ENCODE results near the gene CHST9. TPM values are rescaled to one million over a fixed set of nuclear protein-coding genes. Genes with fewer than 3 reads are reported as not detected.

CHST9 gene
- polyA plus RNA-seq, 3 donors: not detected

DNA sequence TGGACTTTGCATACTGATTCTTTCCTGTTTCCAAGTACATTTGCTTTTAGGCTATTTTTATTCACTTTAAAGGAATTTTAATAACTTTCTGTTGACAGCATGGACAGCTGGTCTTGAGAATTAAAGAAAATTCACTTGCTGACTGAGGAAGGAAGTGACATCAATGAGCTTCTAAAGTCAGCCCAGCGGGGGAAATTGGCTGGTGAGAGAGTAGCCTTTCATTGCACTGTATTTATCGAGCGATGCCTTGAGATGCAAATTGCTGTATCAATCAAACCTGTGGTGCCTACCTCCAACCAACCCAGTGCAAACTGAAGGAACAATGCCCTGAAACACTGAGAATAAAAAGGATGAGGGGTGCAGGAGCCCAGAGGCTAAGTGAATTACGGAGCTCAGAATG, 228.2 kb downstream of the CHST9 start:
- no peak overlapping the region for H3K4me3 ChIP-seq (replicated peaks in 1 of 3; ENCODE audit: low read depth in 2 of 3, low read length in 3 of 3)
- H2AFZ ChIP-seq (ENCODE audit: insufficient read depth, low read depth, low read length, poor library complexity, severe bottlenecking): no peak overlapping the region
- intact Hi-C loops (cut with micrococcal nuclease): no loop called here
- no peaks in the 10 kb centered on the region for H3K79me2 ChIP-seq (ENCODE audit: insufficient read depth, low read length)
- no CpG with 5 or more reads among the region's 4 CpGs for WGBS (ENCODE audit: insufficient coverage)
- Mint-ChIP-seq H3K4me1 (no peaks in the 10 kb centered on the region), H3K27me3 (ENCODE audit: low read depth in 3 of 3) (peaks cover 1 to 5% (median 3%) of the 10 kb centered on the region in 3 donors), H3K36me3 (no peaks in the 10 kb centered on the region), H3K4me3 (no peak overlapping the region), H3K27ac (no peak overlapping the region), H3K9me3 (peaks cover 0 to 4% (median 0%) of the 10 kb centered on the region in 7 donors)
- H3K4me2 ChIP-seq (replicated peaks; ENCODE audit: extremely low read depth, low read length, poor library complexity, severe bottlenecking): no peak overlapping the region
- no peak overlapping the region for H3K9ac ChIP-seq (ENCODE audit: insufficient read depth, low read length, poor library complexity, severe bottlenecking)
- H3K9me3 ChIP-seq (replicated peaks in 1 of 2; ENCODE audit: control insufficient read depth in 1 of 2, insufficient read depth in 1 of 2, low read length in 2 of 2): no peaks in the 10 kb centered on the region
- no peak overlapping the region for H3K27ac ChIP-seq (ENCODE audit: low read depth in 1 of 2, low read length in 2 of 2)
- H3K27me3 ChIP-seq (ENCODE audit: control insufficient read depth in 2 of 2, insufficient read depth in 2 of 2, low read length in 2 of 2): no peaks in the 10 kb centered on the region
- no peaks in the 10 kb centered on the region for H3K4me1 ChIP-seq (ENCODE audit: control insufficient read depth in 1 of 2, insufficient read depth in 2 of 2, low read length in 2 of 2)
- TF ChIP-seq CTCF (IDR thresholded peaks at IDR 0.05): no peak
- H3K36me3 ChIP-seq (replicated peaks in 1 of 2; ENCODE audit: control insufficient read depth in 1 of 2, insufficient read depth in 2 of 2, low read length in 2 of 2): no peaks in the 10 kb centered on the region
- DNase-seq: no peak
- no peaks in the 10 kb centered on the region for H4K20me1 ChIP-seq (ENCODE audit: insufficient read depth, low read length)

GRCh38 chr18:26948703-26949102, 236.4 kb downstream of the CHST9 start:
- intact Hi-C loops (cut with micrococcal nuclease): no loop called here
- Histone ChIP-seq H2AFZ (ENCODE audit: insufficient read depth, low read depth, low read length, poor library complexity, severe bottlenecking) (no peak overlapping the region), H3K27me3 (ENCODE audit: control insufficient read depth in 2 of 2, insufficient read depth in 2 of 2, low read length in 2 of 2) (no peaks in the 10 kb centered on the region), H3K4me3 (replicated peaks in 1 of 3; ENCODE audit: low read depth in 2 of 3, low read length in 3 of 3) (no peak overlapping the region), H3K4me2 (replicated peaks; ENCODE audit: extremely low read depth, low read length, poor library complexity, severe bottlenecking) (no peak overlapping the region), H3K9ac (ENCODE audit: insufficient read depth, low read length, poor library complexity, severe bottlenecking) (no peak overlapping the region), H3K9me3 (replicated peaks in 1 of 2; ENCODE audit: control insufficient read depth in 1 of 2, insufficient read depth in 1 of 2, low read length in 2 of 2) (no peaks in the 10 kb centered on the region), H3K4me1 (ENCODE audit: control insufficient read depth in 1 of 2, insufficient read depth in 2 of 2, low read length in 2 of 2) (no peaks in the 10 kb centered on the region), H4K20me1 (ENCODE audit: insufficient read depth, low read length) (no peaks in the 10 kb centered on the region), H3K79me2 (ENCODE audit: insufficient read depth, low read length) (no peaks in the 10 kb centered on the region), H3K36me3 (replicated peaks in 1 of 2; ENCODE audit: control insufficient read depth in 1 of 2, insufficient read depth in 2 of 2, low read length in 2 of 2) (no peaks in the 10 kb centered on the region), H3K27ac (ENCODE audit: low read depth in 1 of 2, low read length in 2 of 2) (no peak overlapping the region)
- DNase-seq: no peak
- H3K27ac Mint-ChIP-seq: no peak overlapping the region
- 98% methylated on average over 4 of the region's 4 CpGs for WGBS (ENCODE audit: insufficient coverage)
- no peak overlapping the region for H3K4me3 Mint-ChIP-seq
- H3K9me3 Mint-ChIP-seq: peaks cover 0 to 11% (median 0%) of the 10 kb centered on the region in 7 donors
- H3K36me3 Mint-ChIP-seq: no peaks in the 10 kb centered on the region
- TF ChIP-seq CTCF (IDR thresholded peaks at IDR 0.05): no peak
- H3K4me1 Mint-ChIP-seq: no peaks in the 10 kb centered on the region
- H3K27me3 Mint-ChIP-seq (ENCODE audit: low read depth in 3 of 3): peaks cover 0 to 4% (median 0%) of the 10 kb centered on the region in 3 donors
